GM12874 (cell line): ENCODE measurements around the gene ERCC2.

Experiments
- TF ChIP-seq, protein P1 (sequence below): IDR thresholded peaks from 2 replicates; pipeline ENCODE4 v1.5.1; 2011; ENCODE audit warnings: low read depth, mild to moderate bottlenecking, control low read depth, low read length, moderate library complexity; ENCODE audit not compliant: insufficient read depth

The ERCC2 gene

DNA sequence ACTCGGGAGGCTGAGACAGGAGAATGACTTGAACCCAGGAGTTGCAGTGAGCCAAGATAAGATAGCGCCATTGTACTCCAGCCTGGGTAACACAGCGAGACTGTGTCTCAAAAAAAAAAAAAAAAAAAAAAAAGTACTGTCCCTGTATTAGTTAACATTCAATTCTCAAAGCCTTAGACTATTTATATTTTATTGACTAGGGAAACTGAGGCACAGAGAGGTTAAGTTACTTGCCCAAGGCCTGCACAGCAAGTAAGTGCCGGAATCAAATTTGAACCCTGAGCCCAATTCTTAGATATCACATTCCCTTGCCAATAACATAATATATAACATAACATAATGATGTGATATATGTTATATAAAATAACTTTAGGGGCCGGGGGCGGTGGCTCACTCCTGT, 30.7 kb downstream of the ERCC2 start:
- TF ChIP-seq, protein P1, sequence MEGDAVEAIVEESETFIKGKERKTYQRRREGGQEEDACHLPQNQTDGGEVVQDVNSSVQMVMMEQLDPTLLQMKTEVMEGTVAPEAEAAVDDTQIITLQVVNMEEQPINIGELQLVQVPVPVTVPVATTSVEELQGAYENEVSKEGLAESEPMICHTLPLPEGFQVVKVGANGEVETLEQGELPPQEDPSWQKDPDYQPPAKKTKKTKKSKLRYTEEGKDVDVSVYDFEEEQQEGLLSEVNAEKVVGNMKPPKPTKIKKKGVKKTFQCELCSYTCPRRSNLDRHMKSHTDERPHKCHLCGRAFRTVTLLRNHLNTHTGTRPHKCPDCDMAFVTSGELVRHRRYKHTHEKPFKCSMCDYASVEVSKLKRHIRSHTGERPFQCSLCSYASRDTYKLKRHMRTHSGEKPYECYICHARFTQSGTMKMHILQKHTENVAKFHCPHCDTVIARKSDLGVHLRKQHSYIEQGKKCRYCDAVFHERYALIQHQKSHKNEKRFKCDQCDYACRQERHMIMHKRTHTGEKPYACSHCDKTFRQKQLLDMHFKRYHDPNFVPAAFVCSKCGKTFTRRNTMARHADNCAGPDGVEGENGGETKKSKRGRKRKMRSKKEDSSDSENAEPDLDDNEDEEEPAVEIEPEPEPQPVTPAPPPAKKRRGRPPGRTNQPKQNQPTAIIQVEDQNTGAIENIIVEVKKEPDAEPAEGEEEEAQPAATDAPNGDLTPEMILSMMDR = no peak

DNA sequence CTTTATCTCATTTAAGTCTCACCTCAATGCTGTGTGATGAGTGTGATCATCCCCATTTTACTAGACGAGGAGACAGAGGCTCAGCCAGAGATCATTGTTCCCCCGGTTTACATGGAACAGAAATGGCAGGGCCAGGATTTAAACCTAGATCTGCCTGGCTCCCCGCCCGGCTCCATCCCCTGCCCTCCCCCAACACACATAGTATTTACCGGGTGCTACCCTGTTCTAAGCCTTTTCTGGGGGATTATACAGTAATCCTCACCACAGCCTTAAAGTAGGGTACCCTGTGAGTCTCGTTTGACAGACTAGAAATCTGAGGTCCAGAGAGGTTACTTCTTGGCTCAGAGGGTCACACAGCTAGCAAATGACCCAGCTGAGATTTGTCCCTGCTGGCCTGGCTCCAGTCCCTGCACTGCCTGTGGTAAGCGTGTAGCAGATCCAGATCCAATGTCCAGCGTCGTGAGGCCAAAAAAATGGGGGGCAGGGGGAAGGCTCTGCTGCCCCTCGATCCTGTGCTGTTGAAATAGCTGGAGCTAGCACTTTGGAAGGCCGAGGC, 33.6 kb downstream of the ERCC2 start:
- TF ChIP-seq, protein P1 = no peak

DNA sequence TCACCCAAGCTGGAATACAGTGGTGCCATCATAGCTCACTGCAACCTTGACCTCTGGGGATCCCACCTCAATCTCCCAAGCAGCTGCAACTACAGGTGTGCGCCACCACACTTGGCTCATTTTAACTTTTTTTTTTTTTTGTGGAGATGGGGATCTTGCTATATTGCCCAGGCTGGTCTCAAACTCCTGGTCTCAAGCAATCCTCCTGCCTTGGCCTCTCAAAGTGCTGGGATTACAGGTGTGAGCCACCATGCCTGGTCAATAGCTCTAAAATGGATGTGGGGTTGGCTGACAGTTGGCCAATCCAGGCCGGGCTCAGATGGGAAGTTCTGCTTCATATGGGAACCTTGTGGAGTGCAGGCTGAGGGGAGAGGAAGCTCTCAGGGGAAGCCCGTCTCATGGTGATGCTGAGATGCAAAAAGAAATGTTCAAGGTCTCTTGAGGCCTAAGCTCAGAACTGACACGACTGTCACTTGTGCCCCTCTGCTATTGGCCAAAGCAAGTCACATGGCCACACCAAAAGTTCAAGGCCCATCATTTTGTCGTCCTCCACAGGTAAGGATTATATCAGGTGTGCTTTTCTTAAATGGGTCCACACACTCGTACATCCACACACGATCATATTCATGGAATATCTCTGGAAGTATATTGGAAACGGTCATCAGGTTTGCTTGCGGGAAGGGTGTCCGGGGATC, 36.6 kb downstream of the ERCC2 start:
- TF ChIP-seq, protein P1 = no peak

DNA sequence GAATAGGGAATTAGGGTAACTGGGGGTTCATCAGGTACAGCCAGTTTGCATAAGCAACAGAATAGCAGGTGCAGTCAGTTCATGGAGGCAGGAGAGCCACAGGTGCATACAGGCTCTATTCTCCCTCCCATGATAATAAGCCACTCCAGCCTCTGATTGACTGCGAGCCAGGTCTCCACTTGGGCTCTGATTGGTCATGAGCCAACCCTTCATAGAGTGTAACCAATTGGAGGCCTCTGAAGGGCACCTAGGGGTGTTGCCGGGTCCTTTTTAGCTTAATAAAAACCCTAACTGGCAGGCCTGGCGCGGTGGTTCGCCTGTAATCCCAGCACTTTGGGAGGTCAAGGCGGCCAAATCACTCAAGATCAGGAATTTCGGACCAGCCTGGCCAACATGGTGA, 39.0 kb downstream of the ERCC2 start:
- TF ChIP-seq, protein P1 = no peak

DNA sequence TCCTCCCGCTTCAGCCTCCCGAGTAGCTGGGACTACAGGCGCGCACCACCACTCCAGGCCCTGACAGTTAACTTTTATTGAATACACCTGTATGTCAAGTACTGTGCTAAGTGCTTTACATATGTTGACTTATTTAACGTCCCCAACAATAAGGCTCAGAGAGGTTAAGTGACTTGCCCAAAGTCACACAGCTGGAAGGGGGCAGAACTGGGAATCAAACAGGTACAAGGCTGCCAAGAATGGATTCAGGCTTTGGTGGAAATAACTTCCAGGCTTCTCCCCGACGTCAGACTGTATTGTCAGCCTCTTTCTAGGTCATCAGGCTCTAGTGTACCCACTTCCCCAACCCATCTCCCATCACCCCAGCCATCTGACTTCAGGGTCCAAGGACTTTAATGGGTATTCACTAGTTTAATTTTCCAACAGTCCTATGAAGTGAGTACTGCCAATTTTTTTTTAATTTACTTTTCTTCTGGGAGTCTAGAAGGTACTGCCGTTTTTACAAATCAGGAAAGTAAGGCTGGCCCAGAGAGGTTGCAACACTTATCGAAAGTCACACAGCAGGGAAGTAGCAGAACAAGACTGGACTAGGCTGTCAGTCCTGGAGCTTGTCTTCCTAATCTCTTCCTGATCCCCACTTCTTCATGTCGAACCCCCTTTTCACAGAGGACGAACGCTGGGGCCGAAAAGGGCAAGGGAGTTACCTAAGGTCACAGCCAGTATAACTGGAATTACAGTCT, 42.8 kb downstream of the ERCC2 start:
- TF ChIP-seq, protein P1 = no peak

DNA sequence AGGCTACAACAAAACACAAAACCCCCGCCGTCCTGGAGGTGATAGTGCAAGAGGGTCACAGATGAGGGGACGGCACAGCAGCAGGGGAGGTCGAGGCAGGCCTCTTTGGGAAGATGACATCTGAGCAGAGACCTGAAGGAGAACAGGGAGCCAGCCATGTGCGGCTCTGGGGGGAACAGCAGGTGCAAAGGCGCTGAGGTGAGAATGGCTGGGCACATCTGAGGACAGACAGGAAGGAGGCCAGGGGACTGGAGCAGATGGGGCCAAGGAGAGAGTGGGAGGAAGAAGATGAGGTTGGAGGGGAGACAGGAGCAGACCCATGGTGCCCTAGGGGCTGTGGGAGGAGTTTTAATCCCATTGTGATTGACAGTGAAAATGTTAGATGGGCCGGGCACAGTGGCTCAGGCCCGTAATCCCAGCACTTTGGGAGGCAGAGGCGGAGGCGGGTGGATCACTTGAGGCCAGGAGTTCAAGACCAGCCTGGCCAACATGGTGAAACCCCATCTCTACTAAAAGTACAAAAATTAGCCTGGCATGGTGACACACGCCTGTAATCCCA, 45.9 kb downstream of the ERCC2 start:
- TF ChIP-seq, protein P1 = no peak

DNA sequence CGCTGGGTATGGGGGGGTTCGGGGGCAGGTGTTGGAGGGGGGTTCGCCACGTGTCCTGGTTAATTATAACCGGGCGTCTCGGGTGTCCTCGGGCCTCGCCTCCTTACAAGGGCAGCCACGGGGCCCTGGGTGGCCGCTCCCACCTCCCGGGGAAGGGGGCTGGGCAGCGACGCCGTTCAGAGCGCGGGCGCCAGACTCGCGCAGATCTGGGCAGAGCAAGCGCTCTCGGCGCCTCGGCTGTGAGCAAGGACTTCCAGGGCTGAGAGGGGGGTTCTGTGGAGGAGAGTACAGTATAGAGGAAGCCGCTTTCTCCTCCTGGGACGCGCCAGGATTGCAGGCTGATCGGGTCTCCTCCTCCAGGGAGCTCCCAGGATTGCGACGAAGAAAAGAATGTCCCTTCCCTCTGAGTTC, 46.7 kb downstream of the ERCC2 start:
- TF ChIP-seq, protein P1 = no peak
